SK-N-MC (cell line): Measurements from ENCODE around the gene TP63.

Experiments used
- FOXP2 ChIP-seq: optimal IDR thresholded peaks from 2 replicates; pipeline ENCODE3; 2011; ENCODE audit warnings: mild to moderate bottlenecking, moderate library complexity; ENCODE audit not compliant: insufficient read depth; ENCODE audit errors: extremely low read length, control extremely low read depth
- POLR2AphosphoS5 ChIP-seq: IDR thresholded peaks from 2 replicates; pipeline ENCODE4 v1.6.1; 2012; ENCODE audit warnings: mild to moderate bottlenecking, low read depth, low read length, borderline replicate concordance

DNA sequence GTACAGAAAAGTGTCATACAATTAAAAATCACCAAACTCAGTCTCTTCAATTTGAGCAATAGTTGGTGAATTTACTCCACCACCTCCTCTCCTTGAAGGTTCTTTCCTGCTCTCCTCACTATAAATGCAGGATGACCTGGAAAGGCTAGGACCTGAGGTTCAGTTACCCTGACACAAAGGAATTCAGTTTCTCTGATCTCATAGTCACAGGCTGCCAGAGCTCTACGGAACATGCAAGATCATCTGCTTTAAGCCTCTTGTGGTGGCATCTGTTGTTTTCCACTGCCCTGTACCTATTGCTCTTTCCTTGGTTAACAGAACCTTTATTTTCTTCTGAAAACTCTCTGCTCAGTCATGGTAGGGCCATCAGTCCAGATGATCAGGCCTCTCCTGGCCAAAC lies 4.9 kb upstream of the TP63 start:
- no peak for TF ChIP-seq POLR2AphosphoS5
- no peak for TF ChIP-seq FOXP2
